H4 (cell line): ENCODE data around the gene DGKI. TPM values are rescaled to one million over a fixed set of nuclear protein-coding genes. Genes with fewer than 3 reads are reported as not detected.

Experiments
- DNase-seq: peaks from one replicate; pipeline ENCODE4 v3.0.0-alpha.2; 2015; ENCODE audit warnings: low spot score
- total RNA-seq: library from RNA; depleted of rRNA; stranded (reverse); fragments of >200 nt; shearing (Covaris generic); gene quantifications from 2 replicates; pipeline ENCODE4 v1.2.3, GENCODE V29; 2014

DGKI gene
- total RNA-seq, 1 experiment from 2014 or later, result 1.5 TPM

DNA sequence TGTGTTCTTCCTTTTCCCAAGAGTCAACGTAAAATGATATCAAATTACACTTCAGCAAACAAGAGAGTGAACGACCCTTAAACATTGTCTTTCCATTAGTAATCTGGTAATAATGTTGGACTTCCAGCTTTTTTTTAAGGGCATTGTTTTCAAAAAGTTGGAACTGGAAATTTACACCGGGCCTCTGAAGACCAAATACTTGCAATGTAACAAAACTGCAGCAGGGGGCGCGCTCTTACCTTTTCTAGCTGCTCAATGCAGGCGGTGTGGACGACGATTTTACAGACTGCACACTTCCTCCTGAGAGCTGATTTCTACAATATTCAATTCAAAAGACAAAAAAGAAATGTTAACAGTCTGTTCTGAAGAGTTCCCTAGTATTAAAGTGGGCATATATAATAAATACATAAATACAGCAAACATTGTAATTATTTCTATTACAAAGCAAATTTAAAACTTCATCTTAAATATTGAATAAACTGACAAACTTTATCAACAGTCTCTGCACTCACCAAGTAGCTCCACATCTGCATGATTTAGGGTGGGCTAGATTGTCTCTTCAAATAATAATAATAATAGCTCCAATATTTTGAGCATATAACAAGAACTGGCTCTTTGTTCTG lies 190.4 kb downstream of the DGKI start:
- DNase-seq, result peak; percentile 71

GRCh38 chr7:137655804-137656203 lies 191.0 kb downstream of the DGKI start:
- DNase-seq, result no peak

- peak; percentile 21 for DNase-seq
Observed at GRCh38 chr7:137652721-137653120, 194.1 kb downstream of the DGKI start.

DNA sequence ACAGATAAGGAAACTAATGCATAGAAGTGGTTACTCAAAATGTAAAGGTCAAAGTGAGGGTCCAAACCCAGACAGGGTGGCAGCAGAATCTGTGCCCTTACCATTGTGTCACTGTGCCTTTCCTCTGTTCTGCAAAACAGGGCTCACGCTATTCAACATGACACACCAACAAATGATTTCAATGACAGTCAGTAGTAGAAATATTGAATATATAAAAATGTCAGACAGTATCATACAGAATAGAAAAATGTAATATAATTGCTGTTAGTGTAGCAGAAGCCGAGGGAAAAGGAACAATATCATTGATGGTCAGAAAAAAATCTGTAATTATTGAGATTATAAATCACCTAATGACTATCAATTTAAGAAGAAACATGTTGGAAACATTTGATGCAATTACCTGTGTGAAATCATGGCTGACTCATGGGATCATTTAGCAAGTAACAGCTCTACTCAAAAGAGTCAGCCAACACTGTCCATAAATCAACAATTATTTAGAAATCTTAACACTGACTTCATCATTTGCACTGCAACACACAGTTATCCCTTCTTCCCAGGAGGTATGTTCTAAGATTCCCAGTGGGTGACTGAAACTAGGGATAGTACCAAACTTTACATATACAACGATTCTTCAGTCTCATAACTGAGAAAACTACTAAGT lies 198.7 kb downstream of the DGKI start:
- no peak for DNase-seq

DNA sequence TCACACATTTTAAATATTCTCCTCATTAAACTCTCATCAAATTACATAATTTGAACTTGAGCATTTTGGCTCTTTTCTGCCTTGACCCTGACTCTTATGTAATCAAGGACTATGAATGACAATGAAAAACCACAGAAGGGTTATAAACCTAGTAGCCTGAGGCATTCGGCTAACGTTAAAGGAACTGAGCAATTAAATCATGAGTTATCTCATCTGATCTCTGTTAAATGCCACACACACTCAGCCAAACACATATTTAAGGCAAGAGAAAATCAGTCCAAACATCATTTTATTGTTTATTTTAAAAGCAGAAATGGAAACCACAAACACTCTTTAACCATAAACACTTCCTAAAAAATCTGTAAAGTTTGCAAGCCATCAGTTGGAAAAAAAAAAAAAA lies 204.3 kb downstream of the DGKI start:
- peak; percentile 85 for DNase-seq

GRCh38 chr7:137642031-137642430 lies 204.7 kb downstream of the DGKI start:
- no peak for DNase-seq

GRCh38 chr7:137636376-137636775 lies 210.4 kb downstream of the DGKI start:
- no peak for DNase-seq

DNA sequence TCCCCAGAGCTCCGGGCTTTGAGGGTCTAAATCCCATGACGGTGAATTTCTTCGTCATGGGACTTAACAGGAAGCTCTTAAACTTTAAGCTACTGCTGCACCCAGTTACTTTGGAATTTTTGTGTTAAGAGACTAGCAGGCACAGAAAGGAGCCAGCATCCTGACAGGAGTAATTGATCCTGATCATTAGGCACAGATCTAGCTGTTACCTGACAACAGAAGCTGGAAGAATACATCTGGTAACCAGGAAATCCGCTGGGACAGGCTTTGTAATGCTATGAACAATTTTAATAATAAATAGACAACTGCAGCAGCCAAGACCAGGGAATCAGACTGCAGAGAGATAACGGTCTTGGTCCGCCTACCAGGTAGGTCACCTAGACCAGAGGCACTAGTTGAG lies 210.9 kb downstream of the DGKI start:
- DNase-seq, result no peak

DNA sequence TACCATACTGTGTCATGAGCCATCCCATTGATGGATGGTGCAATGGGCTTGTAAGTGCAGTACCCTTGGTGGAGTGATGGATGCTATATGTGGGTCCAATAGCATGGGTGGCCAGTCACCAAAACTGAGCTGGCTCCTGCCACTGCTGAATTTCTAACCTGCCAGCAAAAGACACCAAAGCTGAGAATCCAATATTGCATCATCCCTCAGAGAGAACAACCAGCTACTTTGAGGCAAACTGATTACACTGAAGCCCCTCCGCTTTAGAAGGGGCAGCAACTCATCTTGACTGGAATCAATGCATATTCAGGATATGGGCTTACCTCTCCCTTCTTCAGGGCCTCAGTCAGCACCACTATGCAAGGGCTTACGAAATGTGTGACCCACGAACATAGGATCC lies 211.6 kb downstream of the DGKI start:
- DNase-seq, result no peak

GRCh38 chr7:137634356-137634755 lies 212.4 kb downstream of the DGKI start:
- DNase-seq, result no peak

DNA sequence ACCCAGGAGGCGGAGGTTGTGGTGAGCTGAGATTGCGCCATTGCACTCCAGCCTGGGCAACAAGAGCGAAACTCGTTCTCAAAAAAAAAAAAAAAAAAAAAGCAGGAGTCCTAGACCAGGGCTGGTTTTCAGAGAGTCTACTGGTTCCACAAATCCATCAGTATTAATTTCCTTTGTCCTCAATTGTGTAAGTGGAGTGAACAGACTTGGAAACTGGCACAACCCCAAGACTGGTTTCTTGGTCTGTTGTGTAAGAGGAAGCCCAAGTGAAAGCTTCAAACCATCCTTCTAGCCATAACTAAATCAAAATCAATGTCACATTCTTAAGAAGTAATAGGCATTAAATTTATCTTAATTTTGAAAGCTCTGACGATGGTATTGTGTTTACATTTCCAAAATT lies 213.6 kb downstream of the DGKI start:
- no peak for DNase-seq

DNA sequence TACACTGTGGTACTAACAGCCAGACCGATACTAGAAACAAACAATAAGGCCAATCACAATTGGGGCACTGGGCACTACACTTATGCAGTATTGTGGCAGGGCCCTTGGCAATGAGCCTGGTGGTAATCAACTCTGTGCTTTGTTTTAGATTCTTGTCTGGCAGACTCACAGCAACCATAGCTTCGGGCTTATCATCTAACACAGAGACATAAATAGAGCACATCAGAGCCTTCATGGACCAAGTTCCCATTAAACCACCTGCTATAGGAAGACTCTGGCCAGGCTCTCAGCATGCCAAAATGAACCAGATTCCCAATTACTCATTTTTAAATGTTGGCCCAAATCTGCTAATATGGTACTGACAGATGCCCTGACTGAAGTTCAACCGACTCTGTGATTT lies 218.6 kb downstream of the DGKI start:
- no peak for DNase-seq

DNA sequence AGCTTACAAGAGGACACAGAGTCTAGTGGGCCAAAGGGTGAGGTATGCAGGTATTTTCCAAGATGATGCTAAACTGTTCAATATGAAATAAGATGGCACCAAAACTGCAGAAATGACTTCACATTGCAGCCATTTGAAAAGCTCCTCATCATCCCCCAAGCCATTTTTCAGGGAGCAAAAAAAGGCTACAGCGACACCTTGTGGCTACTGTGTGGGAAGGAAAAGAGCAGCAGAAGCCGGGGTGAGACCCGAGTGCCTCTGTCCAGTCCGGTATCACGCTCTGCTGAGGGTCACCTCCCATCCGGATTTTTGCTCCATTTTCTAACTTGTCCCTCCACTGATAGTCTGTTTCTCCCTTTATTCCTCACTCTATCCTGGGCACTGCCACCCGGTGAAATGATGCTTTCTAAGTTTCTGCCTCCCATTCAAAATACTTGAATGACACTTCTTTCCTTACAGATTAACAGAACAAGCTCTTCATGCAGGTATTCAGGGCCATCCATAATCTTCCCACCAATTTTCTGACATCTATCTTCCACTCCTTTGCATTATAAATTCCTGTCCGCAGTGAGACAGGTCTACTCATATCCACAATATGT lies 220.2 kb downstream of the DGKI start:
- DNase-seq, result peak; percentile 50

- no peak for DNase-seq
Observed at GRCh38 chr7:137625197-137625596, 221.6 kb downstream of the DGKI start.

GRCh38 chr7:137619181-137619580 lies 227.6 kb downstream of the DGKI start:
- no peak for DNase-seq

DNA sequence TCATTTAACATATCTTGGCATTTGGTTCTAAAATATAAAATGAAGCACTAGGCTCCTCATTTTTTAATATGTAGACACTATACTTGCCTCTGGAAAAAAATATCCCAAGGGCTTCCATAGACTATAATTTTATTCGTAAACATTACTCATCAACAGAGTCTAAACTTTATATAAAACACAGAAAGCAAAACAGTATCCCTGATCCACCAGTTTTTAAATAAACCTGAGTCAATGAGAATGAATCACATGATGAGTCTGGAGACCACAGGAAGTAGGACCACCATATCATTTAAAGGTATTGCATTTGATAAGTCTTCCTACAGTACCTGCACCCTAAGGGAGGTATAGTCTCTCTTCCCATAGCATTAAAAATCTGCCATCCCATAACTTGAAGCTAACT lies 228.0 kb downstream of the DGKI start:
- no peak for DNase-seq

DNA sequence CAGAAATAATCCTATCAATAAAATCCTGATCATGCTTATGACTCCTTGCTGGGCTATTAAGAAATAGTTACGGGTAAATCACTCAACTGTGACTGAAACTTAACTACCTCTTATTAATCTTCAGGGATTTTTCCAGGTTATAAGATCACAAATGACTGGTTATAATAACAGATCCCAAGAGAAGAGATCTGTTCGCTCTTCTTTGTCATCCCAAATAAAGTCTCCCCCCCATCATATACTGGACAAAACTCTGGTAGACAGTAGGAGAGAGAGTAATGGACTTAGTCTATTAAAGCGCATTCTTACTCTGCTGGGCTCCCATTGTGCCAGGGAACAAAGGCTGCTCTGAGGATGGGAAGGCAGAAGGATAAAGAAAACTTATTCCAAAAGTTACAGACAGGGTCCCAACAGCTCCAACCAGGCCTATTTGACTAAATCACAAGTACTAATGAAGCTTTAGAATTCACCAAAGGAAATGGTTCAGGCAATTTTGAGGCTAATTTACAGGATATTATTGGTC lies 233.7 kb downstream of the DGKI start:
- DNase-seq, result no peak

DNA sequence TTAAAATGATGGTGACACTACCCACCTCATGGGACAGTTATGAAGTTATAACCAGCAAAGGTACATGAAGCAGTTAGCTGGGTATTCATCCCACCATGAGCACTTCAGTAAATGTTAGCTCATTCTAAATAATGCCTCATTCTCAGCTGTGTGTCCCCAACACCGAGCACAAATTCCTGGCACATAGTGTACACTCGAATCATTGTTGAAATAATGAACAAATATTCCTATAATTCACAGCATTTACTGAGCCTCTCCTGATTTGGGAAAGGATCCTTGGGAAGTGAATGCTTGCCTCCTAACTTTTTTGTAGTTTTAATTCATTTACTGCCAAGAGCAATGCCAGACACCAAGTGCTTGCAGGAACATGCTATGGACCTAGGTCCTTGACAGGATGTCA lies 235.2 kb downstream of the DGKI start:
- no peak for DNase-seq

DNA sequence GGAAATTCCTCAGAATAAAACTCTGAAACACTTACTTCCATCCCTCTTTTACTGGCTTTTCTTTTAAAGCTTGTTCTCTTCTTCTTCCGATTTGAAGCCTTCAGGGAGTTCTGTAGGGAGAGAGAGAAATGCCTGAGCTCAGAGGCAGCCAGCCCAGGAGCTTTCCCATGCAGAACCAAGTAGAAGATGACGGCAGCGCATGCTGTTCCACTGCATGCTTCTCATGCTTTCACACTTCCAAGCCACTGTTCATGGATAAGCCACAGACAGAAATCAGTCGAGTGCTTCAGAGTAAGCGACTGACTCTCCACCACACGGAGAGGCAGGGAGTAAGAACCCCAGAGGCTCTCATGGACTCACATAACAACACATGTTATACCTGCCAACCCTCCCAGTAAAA lies 237.3 kb downstream of the DGKI start:
- no peak for DNase-seq

- peak; percentile 26 for DNase-seq
Observed at GRCh38 chr7:137606061-137606674, 240.6 kb downstream of the DGKI start.

- no peak for DNase-seq
Observed at GRCh38 chr7:137603043-137603442, 243.7 kb downstream of the DGKI start.

- no peak for DNase-seq
Observed at GRCh38 chr7:137601642-137602041, 245.1 kb downstream of the DGKI start.

DNA sequence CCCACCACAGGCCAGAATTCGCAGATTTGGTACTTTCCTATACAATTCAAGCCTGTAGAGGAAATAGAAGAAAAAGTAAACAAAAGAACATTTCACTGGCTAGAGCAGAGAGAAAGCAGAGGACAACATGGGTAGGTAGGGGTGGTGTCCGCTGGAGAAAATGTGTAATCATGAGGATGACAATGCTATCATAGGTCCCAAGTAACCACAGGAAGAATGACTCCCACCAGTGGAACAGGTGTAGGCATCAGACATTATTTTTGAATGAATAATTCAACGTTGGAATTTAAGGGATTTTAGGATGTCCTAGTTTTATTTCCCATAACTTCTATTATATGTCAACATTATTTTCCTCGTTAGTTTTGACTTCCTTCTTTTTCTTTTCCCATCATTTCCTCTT lies 248.9 kb downstream of the DGKI start:
- DNase-seq, result no peak
